ENCODE data around the gene CHSY1. TPM values are rescaled to one million over a fixed set of nuclear protein-coding genes. Genes with fewer than 3 reads are reported as not detected.

The CHSY1 gene
- total and polyA plus RNA-seq, 2 donors (not counting 1 experiment from before 2014, with no cell fraction given) = 4.7 to 20.3 TPM

DNA sequence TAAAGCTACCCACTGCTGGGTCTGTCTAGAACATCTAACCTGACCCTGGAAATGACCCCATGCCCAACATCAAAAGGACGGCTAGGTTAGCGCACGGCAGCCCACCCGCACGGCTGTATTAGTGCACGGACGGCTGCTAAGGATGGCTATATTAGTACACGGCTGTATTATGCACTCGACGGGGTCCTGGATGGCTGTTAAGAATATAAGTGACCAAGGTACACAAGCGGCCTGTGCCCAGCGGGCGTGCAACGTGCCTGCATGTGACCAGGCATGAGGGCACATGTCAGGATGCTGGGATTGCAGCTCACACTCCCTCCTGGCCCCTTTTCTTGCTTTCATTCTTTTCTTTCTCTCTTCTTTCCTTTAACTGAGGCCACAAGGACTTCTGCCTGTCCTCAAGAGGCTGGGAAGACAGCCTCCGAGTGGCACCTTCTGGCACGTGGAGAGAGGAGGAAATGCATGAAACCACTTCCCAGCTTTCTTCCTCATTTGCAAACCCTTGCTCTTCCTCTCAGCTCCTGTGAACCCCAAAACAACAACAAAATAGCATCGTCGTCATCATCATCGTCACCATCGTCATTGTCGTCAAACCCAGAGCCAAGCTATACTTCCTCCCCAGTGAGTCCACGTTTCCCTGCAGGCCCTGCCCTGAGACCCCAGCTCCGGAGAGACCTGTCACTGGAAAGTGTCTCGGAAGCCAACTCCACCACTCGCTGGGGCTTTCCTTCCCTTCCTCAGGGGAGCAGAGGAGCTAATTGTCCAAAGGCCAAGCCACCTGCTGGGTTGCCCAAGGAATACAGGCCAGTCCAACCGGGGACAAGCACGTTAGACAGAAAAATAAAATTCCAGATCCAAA, 101.8 kb downstream of the CHSY1 start:
- H3K9me3 Mint-ChIP-seq (ENCODE audit: insufficient read depth) = no peaks in the 10 kb centered on the region
- POLR2A ChIA-PET = no interaction called here
- H3K27me3 ChIP-seq (replicated peaks in 1 of 4; ENCODE audit: control extremely low read depth in 1 of 4, control insufficient read depth in 3 of 4, insufficient read depth in 4 of 4, low read length in 3 of 4) = peaks cover 0 to 6% (median 0%) of the 10 kb centered on the region in 4 experiments
- CTCF ChIA-PET = interaction anchor here (1.1 kb wide), 1 partner anchor 28 kb away, joined by 4 read pairs; no protein-coding TSS in a partner anchor
- H3K4me3 Mint-ChIP-seq = no peak overlapping the region
- no peak overlapping the region for H3K4me3 ChIP-seq (ENCODE audit: control extremely low read depth in 1 of 5, extremely low read depth in 1 of 5, insufficient read depth in 1 of 5, low read depth in 2 of 5, low read length in 4 of 5)
- no peak overlapping the region for H3K27ac ChIP-seq (ENCODE audit: low read length in 2 of 2)
- H3K9ac ChIP-seq (ENCODE audit: low read length) = no peak overlapping the region
- DNase-seq = no peak
- H3K4me1 ChIP-seq (ENCODE audit: control insufficient read depth in 2 of 2, insufficient read depth in 2 of 2, low read length in 2 of 2) = peaks cover 14 to 19% of the 10 kb centered on the region in 2 donors
- peaks cover 0 to 12% (median 0%) of the 10 kb centered on the region in 3 donors for H3K9me3 ChIP-seq (ENCODE audit: control extremely low read depth in 1 of 3, control insufficient read depth in 2 of 3, insufficient read depth in 1 of 3, low read length in 2 of 3)
- no peaks in the 10 kb centered on the region for H3K36me3 ChIP-seq (replicated peaks in 1 of 2; ENCODE audit: control extremely low read depth in 1 of 2, control insufficient read depth in 1 of 2, extremely low read depth in 1 of 2, insufficient read depth in 2 of 2, low read length in 1 of 2)
- no peak overlapping the region for H3K27ac Mint-ChIP-seq
- H3K4me1 Mint-ChIP-seq = peaks cover 16% of the 10 kb centered on the region
- H2AFZ ChIP-seq (ENCODE audit: insufficient read depth, low read depth, low read length, poor library complexity, severe bottlenecking) = no peak overlapping the region
- no peak for ATAC-seq (ENCODE audit: low read depth)
- no peak for TF ChIP-seq EZH2 (IDR thresholded peaks at IDR 0.05; ENCODE audit: borderline replicate concordance, insufficient read depth, low read depth, low read length, poor library complexity, severe bottlenecking)
- TF ChIP-seq, protein P1, sequence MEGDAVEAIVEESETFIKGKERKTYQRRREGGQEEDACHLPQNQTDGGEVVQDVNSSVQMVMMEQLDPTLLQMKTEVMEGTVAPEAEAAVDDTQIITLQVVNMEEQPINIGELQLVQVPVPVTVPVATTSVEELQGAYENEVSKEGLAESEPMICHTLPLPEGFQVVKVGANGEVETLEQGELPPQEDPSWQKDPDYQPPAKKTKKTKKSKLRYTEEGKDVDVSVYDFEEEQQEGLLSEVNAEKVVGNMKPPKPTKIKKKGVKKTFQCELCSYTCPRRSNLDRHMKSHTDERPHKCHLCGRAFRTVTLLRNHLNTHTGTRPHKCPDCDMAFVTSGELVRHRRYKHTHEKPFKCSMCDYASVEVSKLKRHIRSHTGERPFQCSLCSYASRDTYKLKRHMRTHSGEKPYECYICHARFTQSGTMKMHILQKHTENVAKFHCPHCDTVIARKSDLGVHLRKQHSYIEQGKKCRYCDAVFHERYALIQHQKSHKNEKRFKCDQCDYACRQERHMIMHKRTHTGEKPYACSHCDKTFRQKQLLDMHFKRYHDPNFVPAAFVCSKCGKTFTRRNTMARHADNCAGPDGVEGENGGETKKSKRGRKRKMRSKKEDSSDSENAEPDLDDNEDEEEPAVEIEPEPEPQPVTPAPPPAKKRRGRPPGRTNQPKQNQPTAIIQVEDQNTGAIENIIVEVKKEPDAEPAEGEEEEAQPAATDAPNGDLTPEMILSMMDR (IDR thresholded peaks at IDR 0.05) = no peak
- H3K79me2 ChIP-seq (ENCODE audit: control insufficient read depth, insufficient read depth, low read length) = no peaks in the 10 kb centered on the region
- intact Hi-C loops (cut with micrococcal nuclease) = no loop called here
- no peaks in the 10 kb centered on the region for H3K27me3 Mint-ChIP-seq
- WGBS (ENCODE audit: insufficient coverage) = 95% methylated on average over 25 of the region's 27 CpGs
- H3K4me2 ChIP-seq (replicated peaks; ENCODE audit: low read depth, low read length, poor library complexity, severe bottlenecking) = no peak overlapping the region
- H4K20me1 ChIP-seq (ENCODE audit: control insufficient read depth, insufficient read depth, low read length, poor library complexity, severe bottlenecking) = no peaks in the 10 kb centered on the region
